Measurements from ENCODE around the gene NCKAP5. TPM values are rescaled to one million over a fixed set of nuclear protein-coding genes. Genes with fewer than 3 reads are reported as not detected.

Gene NCKAP5
- total and polyA plus RNA-seq, 9 of the 15 experiments (the other 6 are each of a cell fraction or from before 2014, with no cell fraction given), result not detected

- Histone ChIP-seq H3K9ac (ENCODE audit: insufficient read depth in 1 of 2, low read depth in 2 of 2, low read length in 2 of 2) (no peak overlapping the region), H3K9me3 (replicated peaks; ENCODE audit: control insufficient read depth, insufficient read depth, low read depth, low read length) (no peaks in the 10 kb centered on the region), H2AFZ (ENCODE audit: low read depth, low read length) (no peak overlapping the region), H4K20me1 (replicated peaks; ENCODE audit: control insufficient read depth, insufficient read depth, low read length) (no peaks in the 10 kb centered on the region), H3K27me3 (ENCODE audit: control insufficient read depth in 2 of 2, insufficient read depth in 2 of 2, low read length in 2 of 2) (no peaks in the 10 kb centered on the region), H3K9me1 (ENCODE audit: control insufficient read depth, insufficient read depth, low read length) (no peaks in the 10 kb centered on the region), H3K4me1 (replicated peaks in 1 of 2; ENCODE audit: control insufficient read depth in 2 of 2, insufficient read depth in 2 of 2, low read length in 2 of 2) (no peaks in the 10 kb centered on the region), H3K36me3 (ENCODE audit: control insufficient read depth, insufficient read depth, low read length) (no peaks in the 10 kb centered on the region), H3K4me2 (ENCODE audit: insufficient read depth, low read length) (no peak overlapping the region), H3K79me2 (ENCODE audit: control insufficient read depth, insufficient read depth, low read length) (no peaks in the 10 kb centered on the region), H3K27ac (ENCODE audit: extremely low read depth, low read depth, low read length) (no peak overlapping the region), H3K4me3 (no peak overlapping the region)
- TF ChIP-seq NFXL1 (CRISPR knock-in tag; IDR thresholded peaks at IDR 0.05) (no peak), ZC3H4 (CRISPR knock-in tag; IDR thresholded peaks at IDR 0.05; ENCODE audit: borderline replicate concordance) (no peak), ZNF253 (CRISPR knock-in tag; conservative IDR thresholded peaks at IDR 0.05) (no peak)
- DNase-seq (ENCODE audit: extremely low read depth in 1 of 4, low spot score in 3 of 4) (no peak), ATAC-seq (no peak), FAIRE-seq (no peak)
- 0% methylated on average over 1 of the region's 2 CpGs for WGBS (ENCODE audit: insufficient coverage, low coverage, missing lambda C conversion rate)
- in situ Hi-C loops (cut with MboI) (no loop called here), intact Hi-C loops (cut with micrococcal nuclease) (no loop called here)
- ChIA-PET CTCF (ENCODE audit: low intra/inter-chr PET ratio) (no interaction called here), POLR2A (no interaction called here)
- no TSS peak for BruUV-seq (replicated peaks)
These were observed 15.4 kb downstream of the NCKAP5 start for GRCh38 chr2:133552821-133553220.

GRCh38 chr2:133541797-133542196, 26.5 kb downstream of the NCKAP5 start:
- Histone ChIP-seq H3K9me1 (ENCODE audit: control insufficient read depth, insufficient read depth, low read length) (no peaks in the 10 kb centered on the region), H2AFZ (ENCODE audit: low read depth, low read length) (no peak overlapping the region), H3K4me3 (no peak overlapping the region), H3K9ac (ENCODE audit: insufficient read depth in 1 of 2, low read depth in 2 of 2, low read length in 2 of 2) (no peak overlapping the region), H3K27me3 (ENCODE audit: control insufficient read depth in 2 of 2, insufficient read depth in 2 of 2, low read length in 2 of 2) (no peaks in the 10 kb centered on the region), H3K4me2 (ENCODE audit: insufficient read depth, low read length) (no peak overlapping the region), H4K20me1 (replicated peaks; ENCODE audit: control insufficient read depth, insufficient read depth, low read length) (no peaks in the 10 kb centered on the region), H3K79me2 (ENCODE audit: control insufficient read depth, insufficient read depth, low read length) (no peaks in the 10 kb centered on the region), H3K9me3 (replicated peaks; ENCODE audit: control insufficient read depth, insufficient read depth, low read depth, low read length) (no peaks in the 10 kb centered on the region), H3K27ac (ENCODE audit: extremely low read depth, low read depth, low read length) (no peak overlapping the region), H3K36me3 (ENCODE audit: control insufficient read depth, insufficient read depth, low read length) (no peaks in the 10 kb centered on the region), H3K4me1 (replicated peaks in 1 of 2; ENCODE audit: control insufficient read depth in 2 of 2, insufficient read depth in 2 of 2, low read length in 2 of 2) (no peaks in the 10 kb centered on the region)
- intact Hi-C loops (cut with micrococcal nuclease), result no loop called here
- BruUV-seq (replicated peaks), result no TSS peak
- no peak for TF ChIP-seq MCM5 (IDR thresholded peaks at IDR 0.05; ENCODE audit: low read depth)
- no peak for TF ChIP-seq ZNF408 (CRISPR knock-in tag; IDR thresholded peaks at IDR 0.05; ENCODE audit: low read depth)
- no peak for TF ChIP-seq BDP1 (IDR thresholded peaks at IDR 0.05; ENCODE audit: insufficient read depth, insufficient read length)
- POLR2A ChIA-PET, result no interaction called here
- CTCF ChIA-PET (ENCODE audit: low intra/inter-chr PET ratio), result no interaction called here
- 2% methylated on average over 3 of the region's 3 CpGs for WGBS (ENCODE audit: insufficient coverage, low coverage, missing lambda C conversion rate)
- in situ Hi-C loops (cut with MboI), result no loop called here
- FAIRE-seq (no peak), ATAC-seq (no peak), DNase-seq (ENCODE audit: extremely low read depth in 1 of 4, low spot score in 3 of 4) (no peak)

All from K562 (cell line).